Lower leg skin (tissue), 3 donors: ENCODE results near the gene SPAG7.

Experiments used
- POLR2A ChIP-seq, 2 donors: fragments of 450-650 bp; IDR thresholded peaks; one replicate each; pipeline ENCODE4 v1.6.1; 2016 to 2017; ENCODE audit warnings: antibody characterized with exemption in 2 of 2, mild to moderate bottlenecking in 1 of 2, moderate library complexity in 1 of 2
- TF ChIP-seq, protein P1 (sequence below), 3 donors: fragments of 450-650 bp; IDR thresholded peaks; one replicate each; pipeline ENCODE4 v1.5.1; 2016; ENCODE audit warnings: antibody characterized with exemption in 3 of 3, mild to moderate bottlenecking in 3 of 3, moderate library complexity in 2 of 3

DNA sequence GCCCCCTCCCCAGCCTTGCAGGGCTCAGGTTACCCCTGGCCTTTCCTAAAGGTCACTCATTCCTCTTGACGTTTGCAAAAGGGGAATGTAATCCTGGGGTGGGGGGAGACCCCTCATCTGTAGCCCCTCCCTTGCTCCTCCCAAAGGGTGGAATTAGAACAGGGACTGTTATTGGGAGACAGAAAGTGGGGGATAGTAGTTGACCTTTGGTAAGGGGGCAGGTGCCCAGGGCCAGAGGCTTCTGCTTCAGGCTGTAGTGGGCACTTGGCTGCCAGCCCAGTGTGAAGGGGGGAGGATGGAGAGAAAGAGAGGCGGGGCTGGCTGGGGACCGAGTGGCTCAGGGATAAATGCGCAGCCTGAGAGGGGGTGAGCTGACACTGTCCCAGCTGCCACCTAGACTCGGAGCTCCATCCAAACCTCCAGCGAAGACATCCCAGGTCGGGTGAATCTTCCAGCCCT lies 16.8 kb downstream of the SPAG7 start, which contains the start of gene ENO3:
- TF ChIP-seq, protein P1, sequence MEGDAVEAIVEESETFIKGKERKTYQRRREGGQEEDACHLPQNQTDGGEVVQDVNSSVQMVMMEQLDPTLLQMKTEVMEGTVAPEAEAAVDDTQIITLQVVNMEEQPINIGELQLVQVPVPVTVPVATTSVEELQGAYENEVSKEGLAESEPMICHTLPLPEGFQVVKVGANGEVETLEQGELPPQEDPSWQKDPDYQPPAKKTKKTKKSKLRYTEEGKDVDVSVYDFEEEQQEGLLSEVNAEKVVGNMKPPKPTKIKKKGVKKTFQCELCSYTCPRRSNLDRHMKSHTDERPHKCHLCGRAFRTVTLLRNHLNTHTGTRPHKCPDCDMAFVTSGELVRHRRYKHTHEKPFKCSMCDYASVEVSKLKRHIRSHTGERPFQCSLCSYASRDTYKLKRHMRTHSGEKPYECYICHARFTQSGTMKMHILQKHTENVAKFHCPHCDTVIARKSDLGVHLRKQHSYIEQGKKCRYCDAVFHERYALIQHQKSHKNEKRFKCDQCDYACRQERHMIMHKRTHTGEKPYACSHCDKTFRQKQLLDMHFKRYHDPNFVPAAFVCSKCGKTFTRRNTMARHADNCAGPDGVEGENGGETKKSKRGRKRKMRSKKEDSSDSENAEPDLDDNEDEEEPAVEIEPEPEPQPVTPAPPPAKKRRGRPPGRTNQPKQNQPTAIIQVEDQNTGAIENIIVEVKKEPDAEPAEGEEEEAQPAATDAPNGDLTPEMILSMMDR (IDR thresholded peaks at IDR 0.05), result no peak
- no peak for TF ChIP-seq POLR2A (IDR thresholded peaks at IDR 0.05)
